Hepatocyte (in vitro differentiated cells): ENCODE measurements around the gene PTRH1. TPM values are rescaled to one million over a fixed set of nuclear protein-coding genes. Genes with fewer than 3 reads are reported as not detected.

ENCODE experiments used
- DNase-seq: peaks from one replicate; pipeline ENCODE4 v3.0.0-alpha.2; 2016; ENCODE audit warnings: low spot score
- H2AFZ ChIP-seq: fragments of 200-600 bp; sonication (generic); 2 replicates; pipeline ENCODE4 v1.6.0; 2016; ENCODE audit warnings: antibody characterized with exemption, mild to moderate bottlenecking
- H3K27ac ChIP-seq: fragments of 200-600 bp; sonication (generic); 2 replicates; pipeline ENCODE4 v1.5.1; 2016; ENCODE audit warnings: mild to moderate bottlenecking
- H3K27me3 ChIP-seq: fragments of 200-600 bp; sonication (generic); 2 replicates; pipeline ENCODE4 v1.6.1; 2016
- H3K36me3 ChIP-seq: fragments of 200-600 bp; sonication (generic); replicated peaks from 2 replicates; pipeline ENCODE4 v1.5.1; 2016; ENCODE audit warnings: low read depth; ENCODE audit not compliant: insufficient read depth
- H3K4me1 ChIP-seq: fragments of 200-600 bp; sonication (generic); 2 replicates; pipeline ENCODE4 v1.5.1; 2016; ENCODE audit warnings: mild to moderate bottlenecking, moderate library complexity; ENCODE audit not compliant: insufficient read depth
- H3K4me2 ChIP-seq: fragments of 200-600 bp; sonication (generic); 2 replicates; pipeline ENCODE4 v1.6.0; 2016
- H3K4me3 ChIP-seq: fragments of 200-600 bp; sonication (generic); 2 replicates; pipeline ENCODE4 v1.5.1; 2016; ENCODE audit warnings: mild to moderate bottlenecking
- H3K79me2 ChIP-seq: fragments of 200-600 bp; sonication (generic); 2 replicates; pipeline ENCODE4 v1.6.0; 2017; ENCODE audit warnings: mild to moderate bottlenecking
- H3K9me2 ChIP-seq: fragments of 200-600 bp; sonication (generic); replicated peaks from 2 replicates; pipeline ENCODE4 v1.6.0; 2017; ENCODE audit warnings: mild to moderate bottlenecking; ENCODE audit not compliant: insufficient read depth
- H3K9me3 ChIP-seq: fragments of 200-600 bp; sonication (generic); 2 replicates; pipeline ENCODE4 v1.5.1; 2016; ENCODE audit warnings: low read depth, mild to moderate bottlenecking
- H4K20me1 ChIP-seq: fragments of 200-600 bp; sonication (generic); 2 replicates; pipeline ENCODE4 v1.6.0; 2016; ENCODE audit warnings: mild to moderate bottlenecking; ENCODE audit not compliant: insufficient read depth, poor library complexity, severe bottlenecking
- EZH2 ChIP-seq: fragments of 200-600 bp; sonication (generic); IDR thresholded peaks from 2 replicates; pipeline ENCODE4 v1.6.1; 2016; ENCODE audit warnings: antibody characterized with exemption, mild to moderate bottlenecking, borderline replicate concordance
- EZH2phosphoT487 ChIP-seq: fragments of 200-600 bp; sonication (generic); IDR thresholded peaks from one replicate; pipeline ENCODE4 v1.6.1; 2018; ENCODE audit warnings: antibody characterized with exemption, mild to moderate bottlenecking, low read depth, moderate library complexity; ENCODE audit not compliant: unreplicated experiment, severe bottlenecking
- WGBS: methylation state at CpG from one replicate; pipeline ENCODE4 v1.1.6; 2016; ENCODE audit warnings: low lambda C conversion rate; ENCODE audit errors: missing lambda C conversion rate; 5-methylcytosine and 5-hydroxymethylcytosine counted together
- polyA plus RNA-seq: library from polyadenylated mRNA; unstranded; fragments of >200 nt; fragmentation: Nextera tagmentation; extraction: Ambion mirVana; gene quantifications from 2 replicates; pipeline ENCODE4 v1.2.1, GENCODE V29; 2016
- total RNA-seq: library from RNA; depleted of rRNA; stranded (reverse); fragments of >200 nt; gene quantifications from 2 replicates; pipeline ENCODE4 v1.2.3, GENCODE V29; 2014
- TF ChIP-seq, protein P1 (sequence below): fragments of 200-600 bp; sonication (generic); IDR thresholded peaks from 2 replicates; pipeline ENCODE4 v1.5.1; 2016; ENCODE audit warnings: antibody characterized with exemption, mild to moderate bottlenecking; ENCODE audit not compliant: poor library complexity

Gene PTRH1
- total and polyA plus RNA-seq, 2 experiments from 2014 or later = 13.5 to 25.9 TPM

DNA sequence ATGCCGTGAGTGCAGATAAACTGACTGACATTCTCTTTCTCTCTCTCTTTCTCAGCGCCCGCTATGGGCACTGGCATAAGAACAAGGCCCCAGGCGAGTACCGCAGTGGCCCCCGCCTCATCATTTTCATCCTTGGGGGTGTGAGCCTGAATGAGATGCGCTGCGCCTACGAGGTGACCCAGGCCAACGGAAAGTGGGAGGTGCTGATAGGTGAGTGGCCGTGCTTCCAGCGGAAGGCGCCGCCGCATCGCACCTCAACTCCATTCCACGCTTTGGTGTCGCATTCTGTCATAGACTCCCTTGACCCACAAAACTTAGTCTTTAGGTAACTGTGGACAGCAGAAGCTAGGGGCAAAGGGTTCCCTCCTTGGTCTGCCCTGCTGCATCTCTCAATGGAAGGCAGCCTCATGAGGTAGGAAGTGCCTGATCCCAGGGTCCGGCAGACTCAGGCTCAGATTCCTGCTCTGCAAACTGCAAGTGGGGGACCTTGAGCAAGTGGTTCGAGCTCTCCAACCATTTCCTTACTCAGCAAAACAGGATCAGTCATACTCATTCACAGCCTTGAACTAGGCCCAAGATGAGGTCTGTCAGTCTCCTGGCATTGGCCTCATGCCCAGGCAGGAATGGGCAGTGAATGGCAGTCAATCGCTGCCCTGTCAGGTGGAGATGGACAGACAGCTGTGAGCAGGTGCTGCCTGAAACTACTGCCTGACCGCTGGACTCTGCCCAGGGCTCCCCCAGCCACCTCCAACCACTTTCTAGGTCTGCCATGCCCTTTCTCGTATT is 32.9 kb downstream of the PTRH1 start:
- no peak for TF ChIP-seq EZH2phosphoT487
- TF ChIP-seq, protein P1, sequence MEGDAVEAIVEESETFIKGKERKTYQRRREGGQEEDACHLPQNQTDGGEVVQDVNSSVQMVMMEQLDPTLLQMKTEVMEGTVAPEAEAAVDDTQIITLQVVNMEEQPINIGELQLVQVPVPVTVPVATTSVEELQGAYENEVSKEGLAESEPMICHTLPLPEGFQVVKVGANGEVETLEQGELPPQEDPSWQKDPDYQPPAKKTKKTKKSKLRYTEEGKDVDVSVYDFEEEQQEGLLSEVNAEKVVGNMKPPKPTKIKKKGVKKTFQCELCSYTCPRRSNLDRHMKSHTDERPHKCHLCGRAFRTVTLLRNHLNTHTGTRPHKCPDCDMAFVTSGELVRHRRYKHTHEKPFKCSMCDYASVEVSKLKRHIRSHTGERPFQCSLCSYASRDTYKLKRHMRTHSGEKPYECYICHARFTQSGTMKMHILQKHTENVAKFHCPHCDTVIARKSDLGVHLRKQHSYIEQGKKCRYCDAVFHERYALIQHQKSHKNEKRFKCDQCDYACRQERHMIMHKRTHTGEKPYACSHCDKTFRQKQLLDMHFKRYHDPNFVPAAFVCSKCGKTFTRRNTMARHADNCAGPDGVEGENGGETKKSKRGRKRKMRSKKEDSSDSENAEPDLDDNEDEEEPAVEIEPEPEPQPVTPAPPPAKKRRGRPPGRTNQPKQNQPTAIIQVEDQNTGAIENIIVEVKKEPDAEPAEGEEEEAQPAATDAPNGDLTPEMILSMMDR = no peak
- no peak for TF ChIP-seq EZH2
- WGBS = 95% methylated on average over 23 of the region's 23 CpGs

GRCh38 chr9:127680846-127681245 is 34.6 kb downstream of the PTRH1 start:
- Histone ChIP-seq H3K9me2 (no peaks in the 10 kb centered on the region), H3K27ac (no peak overlapping the region), H3K4me3 (no peak overlapping the region), H3K27me3 (no peaks in the 10 kb centered on the region), H3K36me3 (no peaks in the 10 kb centered on the region), H3K9me3 (no peaks in the 10 kb centered on the region), H3K79me2 (no peaks in the 10 kb centered on the region), H2AFZ (no peak overlapping the region), H3K4me1 (no peaks in the 10 kb centered on the region), H3K4me2 (no peak overlapping the region), H4K20me1 (no peaks in the 10 kb centered on the region)
- TF ChIP-seq EZH2 = no peak
- no peak for TF ChIP-seq EZH2phosphoT487
- TF ChIP-seq, protein P1 = no peak
- WGBS = over 99% methylated on average over 9 of the region's 9 CpGs
- no peak for DNase-seq

More for the DNA sequence above, 32.9 kb downstream of the PTRH1 start:
- H3K79me2 ChIP-seq = no peaks in the 10 kb centered on the region
- no peak overlapping the region for H3K4me3 ChIP-seq
- H3K27me3 ChIP-seq = no peaks in the 10 kb centered on the region
- H3K27ac ChIP-seq = no peak overlapping the region
- H3K9me3 ChIP-seq = no peaks in the 10 kb centered on the region
- H2AFZ ChIP-seq = no peak overlapping the region
- H3K36me3 ChIP-seq = no peaks in the 10 kb centered on the region
- no peaks in the 10 kb centered on the region for H4K20me1 ChIP-seq
- H3K4me1 ChIP-seq = no peaks in the 10 kb centered on the region
- no peak for DNase-seq
- no peaks in the 10 kb centered on the region for H3K9me2 ChIP-seq
- no peak overlapping the region for H3K4me2 ChIP-seq

GRCh38 chr9:127680226-127680625 is 35.2 kb downstream of the PTRH1 start:
- no peaks in the 10 kb centered on the region for H3K9me3 ChIP-seq
- H3K79me2 ChIP-seq = no peaks in the 10 kb centered on the region
- 92% methylated on average over 11 of the region's 11 CpGs for WGBS
- DNase-seq = no peak
- H3K4me3 ChIP-seq = no peak overlapping the region
- H3K4me2 ChIP-seq = no peak overlapping the region
- no peak overlapping the region for H3K27ac ChIP-seq
- TF ChIP-seq, protein P1 = no peak
- TF ChIP-seq EZH2phosphoT487 = no peak
- TF ChIP-seq EZH2 = no peak
- no peaks in the 10 kb centered on the region for H3K4me1 ChIP-seq
- H3K27me3 ChIP-seq = no peaks in the 10 kb centered on the region
- H3K36me3 ChIP-seq = no peaks in the 10 kb centered on the region
- H4K20me1 ChIP-seq = no peaks in the 10 kb centered on the region
- no peaks in the 10 kb centered on the region for H3K9me2 ChIP-seq
- no peak overlapping the region for H2AFZ ChIP-seq
